Kidney epithelial cell (primary cell): ENCODE measurements around the gene TOP3A. TPM values are rescaled to one million over a fixed set of nuclear protein-coding genes. Genes with fewer than 3 reads are reported as not detected.
A peak's percentile ranks its signal among the peaks of the same experiment; 100 is the strongest.

Source experiments
- DNase-seq: peaks from one replicate; pipeline ENCODE4 v3.0.0-alpha.2; 2010; ENCODE audit warnings: low read depth
- H3K27me3 ChIP-seq: 2 replicates; pipeline ENCODE4 v1.6.0; 2011; ENCODE audit warnings: low read length; ENCODE audit not compliant: control insufficient read depth, insufficient read depth
- H3K36me3 ChIP-seq: 2 replicates; pipeline ENCODE4 v1.5.1; 2011; ENCODE audit warnings: low read length; ENCODE audit not compliant: control insufficient read depth, insufficient read depth
- H3K4me3 ChIP-seq: 2 replicates; pipeline ENCODE4 v1.5.1; 2011; ENCODE audit warnings: low read depth, mild to moderate bottlenecking, control low read depth, low read length
- total RNA-seq: library from RNA; depleted of rRNA; stranded (reverse); fragments of >200 nt; gene quantifications from 2 replicates; pipeline ENCODE4 v1.2.3, GENCODE V29; 2015
- TF ChIP-seq, protein P1 (sequence below): IDR thresholded peaks from 2 replicates; pipeline ENCODE4 v1.5.1; 2011; ENCODE audit warnings: mild to moderate bottlenecking, moderate library complexity, low read length, control low read depth, inconsistent platforms; ENCODE audit not compliant: insufficient read depth, poor library complexity, severe bottlenecking

TOP3A gene
- total RNA-seq, 1 donor from 2014 or later, result 35.6 TPM

DNA sequence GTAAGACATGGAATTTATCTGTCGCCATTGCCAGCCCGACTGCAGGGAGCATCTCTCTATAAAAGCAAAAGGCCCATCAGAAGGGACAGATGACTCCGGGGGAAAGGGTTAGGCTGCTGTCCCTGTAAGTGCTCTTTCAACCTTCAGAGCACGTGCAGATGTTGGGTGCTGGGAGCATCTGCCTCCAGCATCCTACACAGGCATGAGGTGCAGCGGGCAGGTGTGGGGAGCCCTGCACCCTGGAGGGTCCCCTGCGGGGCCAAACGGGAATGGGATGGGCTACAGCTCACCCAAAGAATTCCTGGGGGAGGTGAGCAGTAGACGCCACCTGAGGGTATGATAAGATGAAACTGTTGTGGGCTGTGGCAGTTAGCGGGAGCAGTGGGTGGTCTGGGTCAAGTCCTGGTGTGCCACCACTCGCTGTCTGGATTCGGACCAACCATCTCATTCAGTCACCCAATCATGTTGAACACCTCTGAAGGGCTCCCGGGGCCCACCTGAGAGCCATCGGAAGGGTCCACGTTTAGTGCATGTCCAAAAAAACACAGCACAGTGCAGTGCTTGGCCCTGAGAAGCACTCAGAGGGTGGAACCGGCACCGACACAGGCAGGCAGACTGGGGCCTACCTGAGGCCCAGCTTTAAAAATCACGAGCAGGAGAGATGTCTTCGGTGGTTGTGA lies 4.1 kb upstream of the TOP3A start:
- TF ChIP-seq, protein P1, sequence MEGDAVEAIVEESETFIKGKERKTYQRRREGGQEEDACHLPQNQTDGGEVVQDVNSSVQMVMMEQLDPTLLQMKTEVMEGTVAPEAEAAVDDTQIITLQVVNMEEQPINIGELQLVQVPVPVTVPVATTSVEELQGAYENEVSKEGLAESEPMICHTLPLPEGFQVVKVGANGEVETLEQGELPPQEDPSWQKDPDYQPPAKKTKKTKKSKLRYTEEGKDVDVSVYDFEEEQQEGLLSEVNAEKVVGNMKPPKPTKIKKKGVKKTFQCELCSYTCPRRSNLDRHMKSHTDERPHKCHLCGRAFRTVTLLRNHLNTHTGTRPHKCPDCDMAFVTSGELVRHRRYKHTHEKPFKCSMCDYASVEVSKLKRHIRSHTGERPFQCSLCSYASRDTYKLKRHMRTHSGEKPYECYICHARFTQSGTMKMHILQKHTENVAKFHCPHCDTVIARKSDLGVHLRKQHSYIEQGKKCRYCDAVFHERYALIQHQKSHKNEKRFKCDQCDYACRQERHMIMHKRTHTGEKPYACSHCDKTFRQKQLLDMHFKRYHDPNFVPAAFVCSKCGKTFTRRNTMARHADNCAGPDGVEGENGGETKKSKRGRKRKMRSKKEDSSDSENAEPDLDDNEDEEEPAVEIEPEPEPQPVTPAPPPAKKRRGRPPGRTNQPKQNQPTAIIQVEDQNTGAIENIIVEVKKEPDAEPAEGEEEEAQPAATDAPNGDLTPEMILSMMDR, result no peak
- DNase-seq, result no peak
- no peak overlapping the region for H3K4me3 ChIP-seq
- peaks cover 5% of the 10 kb centered on the region for H3K36me3 ChIP-seq
- H3K27me3 ChIP-seq, result no peaks in the 10 kb centered on the region

DNA sequence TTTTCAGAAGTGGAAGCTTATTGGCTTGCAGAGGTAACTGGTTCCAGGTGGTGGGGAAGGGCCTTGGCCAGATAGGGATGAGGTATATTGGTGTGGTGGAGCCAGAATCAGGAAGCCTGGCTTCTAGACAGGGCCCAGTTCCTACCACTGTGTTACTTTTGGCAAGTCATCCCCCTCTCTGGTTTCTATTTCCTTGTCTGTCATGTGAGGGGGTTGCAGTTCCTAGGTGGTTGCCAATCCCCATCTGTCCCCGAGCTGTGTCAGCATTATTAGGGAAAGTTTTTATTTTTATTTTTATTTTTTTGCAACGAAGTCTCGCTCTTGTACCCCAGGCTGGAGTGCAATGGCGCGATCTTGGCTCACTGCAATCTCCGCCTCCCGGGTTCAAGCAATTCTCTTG lies 3.3 kb upstream of the TOP3A start:
- TF ChIP-seq, protein P1, result no peak
- Histone ChIP-seq H3K27me3 (no peaks in the 10 kb centered on the region), H3K4me3 (no peak overlapping the region), H3K36me3 (peaks cover 5% of the 10 kb centered on the region)
- DNase-seq, result no peak

DNA sequence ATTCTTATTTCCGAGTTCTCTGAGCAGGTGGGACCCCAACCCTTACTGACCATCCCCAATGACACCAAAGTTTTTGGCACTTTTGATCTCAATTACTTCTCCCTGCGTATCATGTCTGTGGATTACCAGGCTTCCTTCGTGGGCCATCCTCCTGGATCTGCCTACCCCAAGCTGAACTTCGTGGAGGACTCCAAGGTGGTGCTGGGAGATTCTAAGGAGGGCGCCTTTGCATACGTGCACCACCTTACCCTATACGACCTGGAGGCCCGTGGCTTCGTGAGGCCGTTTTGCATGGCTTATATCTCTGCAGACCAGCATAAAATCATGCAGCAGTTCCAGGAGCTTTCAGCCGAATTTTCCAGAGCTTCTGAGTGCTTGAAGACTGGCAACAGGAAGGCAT lies 1.2 kb upstream of the TOP3A start:
- no peaks in the 10 kb centered on the region for H3K27me3 ChIP-seq

DNA sequence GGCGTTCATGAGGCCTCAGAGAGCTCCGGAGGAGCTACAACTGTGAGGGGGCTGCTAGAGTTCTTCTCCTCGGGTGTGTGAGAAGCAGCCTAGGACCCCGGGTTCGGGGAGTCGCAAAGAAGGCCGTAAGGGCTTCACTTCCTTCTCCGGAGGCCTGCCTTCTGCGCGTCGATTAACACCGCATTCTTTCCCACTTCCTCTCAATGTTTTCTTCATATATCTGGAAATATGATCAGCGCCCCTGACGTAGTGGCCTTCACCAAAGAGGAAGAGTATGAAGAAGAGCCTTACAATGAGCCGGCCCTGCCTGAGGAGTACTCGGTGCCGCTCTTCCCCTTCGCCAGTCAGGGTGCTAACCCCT lies 748 bp upstream of the TOP3A start:
- peaks cover 5% of the 10 kb centered on the region for H3K36me3 ChIP-seq
- DNase-seq, result no peak
- H3K4me3 ChIP-seq, result peak overlapping the region; percentile 78
- TF ChIP-seq, protein P1, result no peak
- no peaks in the 10 kb centered on the region for H3K27me3 ChIP-seq

More for the DNA sequence above, 1.2 kb upstream of the TOP3A start:
- TF ChIP-seq, protein P1, result no peak
- Histone ChIP-seq H3K36me3 (peaks cover 5% of the 10 kb centered on the region), H3K4me3 (peak overlapping the region; percentile 78)
- no peak for DNase-seq

DNA sequence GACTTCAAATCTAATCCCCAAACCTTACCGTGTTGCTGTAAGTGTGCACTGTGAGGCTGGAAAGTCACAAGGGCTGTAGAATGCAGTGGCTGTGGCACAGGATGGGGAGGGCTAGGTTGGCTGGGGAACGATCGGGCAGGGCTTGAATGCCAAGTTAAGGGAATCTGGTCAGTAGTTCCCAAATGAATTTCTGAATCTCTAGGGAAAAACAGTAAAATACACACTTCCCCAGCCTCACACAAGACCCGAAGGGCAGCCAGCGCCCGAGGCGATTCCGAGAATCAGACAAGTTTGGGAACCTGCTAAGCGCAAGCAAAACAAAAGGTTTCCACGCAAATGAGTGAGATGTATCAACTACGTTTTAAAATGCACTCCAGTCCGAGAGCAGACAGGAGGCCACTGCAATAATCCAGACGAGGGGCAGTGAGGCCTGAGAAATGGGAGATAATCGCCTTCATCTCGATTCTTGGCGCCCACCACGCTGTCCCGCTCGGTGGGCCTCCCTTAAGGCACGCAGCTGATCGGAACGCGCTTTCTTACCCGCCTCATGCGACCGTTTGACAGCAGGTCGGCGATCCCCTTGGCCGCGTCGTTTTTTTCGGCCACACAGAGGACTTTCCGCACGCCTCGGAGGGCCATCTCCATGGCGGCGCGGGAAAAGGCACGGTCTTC lies 599 bp downstream of the TOP3A start:
- TF ChIP-seq, protein P1, result no peak
- peaks cover 3% of the 10 kb centered on the region for H3K36me3 ChIP-seq
- peak overlapping the region; percentile 78 for H3K4me3 ChIP-seq
- DNase-seq, result no peak
- H3K27me3 ChIP-seq, result no peaks in the 10 kb centered on the region
